Liver (tissue), 9 donors: ENCODE measurements around the gene PCDH9. TPM values are rescaled to one million over a fixed set of nuclear protein-coding genes. Genes with fewer than 3 reads are reported as not detected.

Experiments
- DNase-seq: peaks from one replicate; pipeline ENCODE4 v3.0.0-alpha.2; 2017; ENCODE audit warnings: low spot score
- H3K27ac ChIP-seq, 2 donors: one replicate each; pipeline ENCODE4 v1.7.0; 2013; ENCODE audit warnings: inconsistent platforms in 2 of 2, low read length in 2 of 2, control low read depth in 1 of 2, low read depth in 1 of 2, mild to moderate bottlenecking in 1 of 2
- H3K27me3 ChIP-seq, 4 donors: one replicate each; pipeline versions ENCODE4 v1.6.1 to v1.7.0; 2013; ENCODE audit warnings: low read length in 3 of 4, inconsistent platforms in 1 of 4, mild to moderate bottlenecking in 1 of 4, moderate library complexity in 1 of 4; ENCODE audit not compliant: control insufficient read depth in 4 of 4, insufficient read depth in 4 of 4
- H3K36me3 ChIP-seq, 4 donors: one replicate each; pipeline versions ENCODE4 v1.6.1 to v1.7.0; 2013; ENCODE audit warnings: low read length in 3 of 4, mild to moderate bottlenecking in 3 of 4, low read depth in 1 of 4, moderate library complexity in 1 of 4; ENCODE audit not compliant: control insufficient read depth in 4 of 4, insufficient read depth in 3 of 4
- H3K4me1 ChIP-seq, 4 donors: one replicate each; pipeline versions ENCODE4 v1.6.1 to v1.7.0; 2013; ENCODE audit warnings: low read length in 3 of 4, mild to moderate bottlenecking in 3 of 4, moderate library complexity in 1 of 4; ENCODE audit not compliant: control insufficient read depth in 4 of 4, insufficient read depth in 4 of 4
- H3K4me3 ChIP-seq, 3 donors: one replicate each; pipeline versions ENCODE4 v1.6.1 to v1.7.0; 2013; ENCODE audit warnings: low read length in 3 of 3, control low read depth in 1 of 3, low read depth in 1 of 3, mild to moderate bottlenecking in 1 of 3
- H3K9ac ChIP-seq, 2 donors: one replicate each; pipeline ENCODE4 v1.7.0; 2013; ENCODE audit warnings: low read length in 2 of 2, mild to moderate bottlenecking in 2 of 2, moderate library complexity in 2 of 2, control low read depth in 1 of 2, low read depth in 1 of 2
- H3K9me3 ChIP-seq, 4 donors: one replicate each; pipeline versions ENCODE4 v1.6.1 to v1.7.0; 2013; ENCODE audit warnings: low read length in 3 of 4; ENCODE audit not compliant: control insufficient read depth in 4 of 4
- EGR1 ChIP-seq, 2 donors: IDR thresholded peaks; 2 replicates each; pipeline ENCODE4 v1.6.1; 2016 to 2018; ENCODE audit warnings: antibody characterized with exemption in 2 of 2, low read depth in 2 of 2
- FOXA1 ChIP-seq: IDR thresholded peaks from 2 replicates; pipeline ENCODE4 v1.6.1; 2016; ENCODE audit warnings: antibody characterized with exemption
- FOXA2 ChIP-seq: IDR thresholded peaks from 2 replicates; pipeline ENCODE4 v1.6.1; 2016; ENCODE audit warnings: antibody characterized with exemption
- GABPA ChIP-seq, 2 donors: IDR thresholded peaks in 1 of 2; conservative IDR thresholded peaks in 1 of 2; 2 replicates each; pipeline ENCODE4 v1.6.1; 2016; ENCODE audit warnings: antibody characterized with exemption in 2 of 2, mild to moderate bottlenecking in 1 of 2, moderate library complexity in 1 of 2
- HNF4A ChIP-seq, 2 donors: conservative IDR thresholded peaks; 2 replicates each; pipeline ENCODE4 v1.6.1; 2016; ENCODE audit warnings: antibody characterized with exemption in 2 of 2, mild to moderate bottlenecking in 2 of 2
- HNF4G ChIP-seq: IDR thresholded peaks from 2 replicates; pipeline ENCODE4 v1.6.1; 2016; ENCODE audit warnings: antibody characterized with exemption
- JUND ChIP-seq, 2 donors: IDR thresholded peaks; 2 replicates each; pipeline ENCODE4 v1.6.1; 2016; ENCODE audit warnings: antibody characterized with exemption in 2 of 2
- NR2F2 ChIP-seq: IDR thresholded peaks from 2 replicates; pipeline ENCODE4 v1.6.1; 2016; ENCODE audit warnings: antibody characterized with exemption
- RAD21 ChIP-seq, 2 donors: IDR thresholded peaks; 2 replicates each; pipeline ENCODE4 v1.6.1; 2016; ENCODE audit warnings: antibody characterized with exemption in 2 of 2, mild to moderate bottlenecking in 2 of 2
- RXRA ChIP-seq, 2 donors: IDR thresholded peaks; 2 replicates each; pipeline ENCODE4 v1.6.1; 2017 to 2018; ENCODE audit warnings: antibody characterized with exemption in 2 of 2, mild to moderate bottlenecking in 1 of 2
- SP1 ChIP-seq: IDR thresholded peaks from 2 replicates; pipeline ENCODE4 v1.6.1; 2018; ENCODE audit warnings: antibody characterized with exemption, mild to moderate bottlenecking
- TAF1 ChIP-seq: conservative IDR thresholded peaks from 2 replicates; pipeline ENCODE4 v1.6.1; 2016; ENCODE audit warnings: antibody characterized with exemption, mild to moderate bottlenecking
- YY1 ChIP-seq: IDR thresholded peaks from 2 replicates; pipeline ENCODE4 v1.6.1; 2016; ENCODE audit warnings: antibody characterized with exemption, mild to moderate bottlenecking
- WGBS: extraction: QIAGEN DNeasy Blood & Tissue Kit; methylation state at CpG from one replicate; pipeline ENCODE4 v1.1.7; 2013; 5-methylcytosine and 5-hydroxymethylcytosine counted together
- polyA plus RNA-seq, 2 donors: library from polyadenylated mRNA; stranded (reverse) in 1 of 2; unstranded in 1 of 2; fragments of 200-250 nt in 1 of 2; fragments of >200 nt in 1 of 2; fragmentation: Nextera tagmentation in 1 of 2; extraction: Ambion mirVana in 1 of 2; gene quantifications; one replicate each; pipeline versions ENCODE4 v1.2.1 to v1.2.3, GENCODE V29; 2013 to 2015
- total RNA-seq, 2 donors: library from RNA; depleted of rRNA; stranded (reverse); fragments of >200 nt; gene quantifications; one replicate each; pipeline ENCODE4 v1.2.3, GENCODE V29; 2014
- TF ChIP-seq, protein P1 (sequence below): fragments of 150-350 bp; IDR thresholded peaks from 2 replicates; pipeline ENCODE4 v1.5.1; 2017; ENCODE audit warnings: improper control_type of control experiment, low read depth, low read length; ENCODE audit not compliant: missing input control
- TF ChIP-seq, protein P2 (sequence below): IDR thresholded peaks from 2 replicates; pipeline ENCODE4 v1.6.1; 2016; ENCODE audit warnings: antibody characterized with exemption
- TF ChIP-seq, protein P3 (sequence below): IDR thresholded peaks from 2 replicates; pipeline ENCODE4 v1.6.1; 2016; ENCODE audit warnings: antibody characterized with exemption
- TF ChIP-seq, protein P4 (sequence below): IDR thresholded peaks from 2 replicates; pipeline ENCODE4 v1.6.1; 2016; ENCODE audit warnings: antibody characterized with exemption
- TF ChIP-seq, protein P5 (sequence below): IDR thresholded peaks from 2 replicates; pipeline ENCODE4 v1.6.1; 2016; ENCODE audit warnings: antibody characterized with exemption, mild to moderate bottlenecking
- donor health status: healthy.
- donor health status: healthy.
- donor health status: healthy.
- donor health status: healthy.
- donor health status: healthy.

The PCDH9 gene
- total and polyA plus RNA-seq, 4 donors = 0.90 to 4.0 (median 2.2) TPM

DNA sequence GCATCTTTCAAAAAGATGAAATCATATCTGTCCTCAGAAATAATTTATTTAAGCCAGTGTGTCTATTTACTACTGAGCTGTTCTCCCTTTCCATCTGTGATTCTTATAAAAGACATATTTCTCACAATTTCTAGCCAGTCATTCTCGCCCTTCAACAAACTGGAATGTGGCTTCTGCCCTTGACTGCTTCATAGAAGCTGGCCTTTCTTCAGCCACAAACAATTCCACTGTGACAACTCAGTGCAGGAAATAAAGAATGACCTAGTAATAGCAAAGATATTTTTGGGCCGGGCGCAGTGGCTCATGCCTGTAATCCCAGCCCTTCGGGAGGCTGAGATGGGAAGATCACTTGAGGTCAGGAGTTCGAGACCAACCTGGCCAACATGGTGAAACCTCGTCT lies 655.5 kb downstream of the PCDH9 start:
- no peak for TF ChIP-seq RAD21 (IDR thresholded peaks at IDR 0.05)
- no peak for TF ChIP-seq RXRA (IDR thresholded peaks at IDR 0.05)
- TF ChIP-seq, protein P1, sequence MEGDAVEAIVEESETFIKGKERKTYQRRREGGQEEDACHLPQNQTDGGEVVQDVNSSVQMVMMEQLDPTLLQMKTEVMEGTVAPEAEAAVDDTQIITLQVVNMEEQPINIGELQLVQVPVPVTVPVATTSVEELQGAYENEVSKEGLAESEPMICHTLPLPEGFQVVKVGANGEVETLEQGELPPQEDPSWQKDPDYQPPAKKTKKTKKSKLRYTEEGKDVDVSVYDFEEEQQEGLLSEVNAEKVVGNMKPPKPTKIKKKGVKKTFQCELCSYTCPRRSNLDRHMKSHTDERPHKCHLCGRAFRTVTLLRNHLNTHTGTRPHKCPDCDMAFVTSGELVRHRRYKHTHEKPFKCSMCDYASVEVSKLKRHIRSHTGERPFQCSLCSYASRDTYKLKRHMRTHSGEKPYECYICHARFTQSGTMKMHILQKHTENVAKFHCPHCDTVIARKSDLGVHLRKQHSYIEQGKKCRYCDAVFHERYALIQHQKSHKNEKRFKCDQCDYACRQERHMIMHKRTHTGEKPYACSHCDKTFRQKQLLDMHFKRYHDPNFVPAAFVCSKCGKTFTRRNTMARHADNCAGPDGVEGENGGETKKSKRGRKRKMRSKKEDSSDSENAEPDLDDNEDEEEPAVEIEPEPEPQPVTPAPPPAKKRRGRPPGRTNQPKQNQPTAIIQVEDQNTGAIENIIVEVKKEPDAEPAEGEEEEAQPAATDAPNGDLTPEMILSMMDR = no peak
- TF ChIP-seq HNF4G = no peak
- TF ChIP-seq, protein P2, sequence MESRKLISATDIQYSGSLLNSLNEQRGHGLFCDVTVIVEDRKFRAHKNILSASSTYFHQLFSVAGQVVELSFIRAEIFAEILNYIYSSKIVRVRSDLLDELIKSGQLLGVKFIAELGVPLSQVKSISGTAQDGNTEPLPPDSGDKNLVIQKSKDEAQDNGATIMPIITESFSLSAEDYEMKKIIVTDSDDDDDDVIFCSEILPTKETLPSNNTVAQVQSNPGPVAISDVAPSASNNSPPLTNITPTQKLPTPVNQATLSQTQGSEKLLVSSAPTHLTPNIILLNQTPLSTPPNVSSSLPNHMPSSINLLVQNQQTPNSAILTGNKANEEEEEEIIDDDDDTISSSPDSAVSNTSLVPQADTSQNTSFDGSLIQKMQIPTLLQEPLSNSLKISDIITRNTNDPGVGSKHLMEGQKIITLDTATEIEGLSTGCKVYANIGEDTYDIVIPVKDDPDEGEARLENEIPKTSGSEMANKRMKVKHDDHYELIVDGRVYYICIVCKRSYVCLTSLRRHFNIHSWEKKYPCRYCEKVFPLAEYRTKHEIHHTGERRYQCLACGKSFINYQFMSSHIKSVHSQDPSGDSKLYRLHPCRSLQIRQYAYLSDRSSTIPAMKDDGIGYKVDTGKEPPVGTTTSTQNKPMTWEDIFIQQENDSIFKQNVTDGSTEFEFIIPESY = no peak
- TF ChIP-seq FOXA2 = no peak
- TF ChIP-seq, protein P3, sequence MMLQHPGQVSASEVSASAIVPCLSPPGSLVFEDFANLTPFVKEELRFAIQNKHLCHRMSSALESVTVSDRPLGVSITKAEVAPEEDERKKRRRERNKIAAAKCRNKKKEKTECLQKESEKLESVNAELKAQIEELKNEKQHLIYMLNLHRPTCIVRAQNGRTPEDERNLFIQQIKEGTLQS = no peak
- TF ChIP-seq NR2F2 = no peak
- H3K9me3 ChIP-seq = no peaks in the 10 kb centered on the region
- H3K27ac ChIP-seq = no peak overlapping the region
- 82% methylated on average over 6 of the region's 6 CpGs for WGBS
- DNase-seq = no peak
- no peak overlapping the region for H3K9ac ChIP-seq
- no peak overlapping the region for H3K4me3 ChIP-seq
- H3K36me3 ChIP-seq = no peaks in the 10 kb centered on the region
- H3K27me3 ChIP-seq = no peaks in the 10 kb centered on the region
- H3K4me1 ChIP-seq = no peaks in the 10 kb centered on the region

DNA sequence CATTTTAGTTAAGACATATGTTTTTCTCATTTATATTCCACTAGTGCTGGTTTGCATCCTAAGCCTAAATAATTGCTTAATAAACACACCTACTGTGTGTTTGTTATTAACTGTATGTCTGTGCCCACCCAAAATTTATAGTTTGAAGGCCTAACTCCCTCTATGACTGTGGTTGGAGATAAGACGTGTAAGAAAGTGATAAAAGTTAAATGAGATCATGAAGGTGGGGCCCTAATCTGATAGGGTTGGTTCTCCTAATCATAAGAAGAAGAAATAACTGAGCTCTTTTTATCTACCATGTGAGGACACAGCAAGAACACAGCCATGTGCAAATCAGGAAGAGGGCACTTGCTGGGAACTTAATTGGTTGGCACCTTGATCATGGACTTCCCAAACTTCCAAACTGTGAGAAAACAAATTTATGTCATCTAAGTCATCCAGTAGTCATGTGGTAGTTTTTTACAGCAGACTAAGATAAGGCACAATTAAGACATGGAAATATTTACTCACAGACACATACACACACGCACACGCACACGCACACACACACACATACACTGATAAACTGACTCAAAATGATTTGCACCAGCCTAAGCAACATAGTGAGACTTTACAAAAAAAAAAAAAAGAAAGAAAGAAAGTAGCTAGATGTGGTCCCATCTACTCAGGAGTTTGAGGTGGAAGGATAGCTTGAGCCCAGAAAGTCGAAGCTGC lies 662.1 kb downstream of the PCDH9 start:
- no peaks in the 10 kb centered on the region for H3K27me3 ChIP-seq
- no peak overlapping the region for H3K9ac ChIP-seq
- 84% methylated on average over 5 of the region's 5 CpGs for WGBS
- TF ChIP-seq YY1 (no peak), HNF4G (no peak), FOXA2 (no peak), GABPA (IDR thresholded peaks at IDR 0.05 in 1 of 2, conservative IDR thresholded peaks at IDR 0.05 in 1 of 2) (no peak), NR2F2 (no peak), RXRA (IDR thresholded peaks at IDR 0.05) (no peak), EGR1 (IDR thresholded peaks at IDR 0.05; ENCODE audit: low read depth in 2 of 2) (no peak), RAD21 (IDR thresholded peaks at IDR 0.05) (no peak), TAF1 (no peak), FOXA1 (no peak), SP1 (no peak), HNF4A (conservative IDR thresholded peaks at IDR 0.05) (no peak), JUND (IDR thresholded peaks at IDR 0.05) (no peak)
- TF ChIP-seq, protein P3 = no peak
- TF ChIP-seq, protein P1 = no peak
- TF ChIP-seq, protein P4, sequence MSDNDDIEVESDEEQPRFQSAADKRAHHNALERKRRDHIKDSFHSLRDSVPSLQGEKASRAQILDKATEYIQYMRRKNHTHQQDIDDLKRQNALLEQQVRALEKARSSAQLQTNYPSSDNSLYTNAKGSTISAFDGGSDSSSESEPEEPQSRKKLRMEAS = no peak
- TF ChIP-seq, protein P2 = no peak
- TF ChIP-seq, protein P5, sequence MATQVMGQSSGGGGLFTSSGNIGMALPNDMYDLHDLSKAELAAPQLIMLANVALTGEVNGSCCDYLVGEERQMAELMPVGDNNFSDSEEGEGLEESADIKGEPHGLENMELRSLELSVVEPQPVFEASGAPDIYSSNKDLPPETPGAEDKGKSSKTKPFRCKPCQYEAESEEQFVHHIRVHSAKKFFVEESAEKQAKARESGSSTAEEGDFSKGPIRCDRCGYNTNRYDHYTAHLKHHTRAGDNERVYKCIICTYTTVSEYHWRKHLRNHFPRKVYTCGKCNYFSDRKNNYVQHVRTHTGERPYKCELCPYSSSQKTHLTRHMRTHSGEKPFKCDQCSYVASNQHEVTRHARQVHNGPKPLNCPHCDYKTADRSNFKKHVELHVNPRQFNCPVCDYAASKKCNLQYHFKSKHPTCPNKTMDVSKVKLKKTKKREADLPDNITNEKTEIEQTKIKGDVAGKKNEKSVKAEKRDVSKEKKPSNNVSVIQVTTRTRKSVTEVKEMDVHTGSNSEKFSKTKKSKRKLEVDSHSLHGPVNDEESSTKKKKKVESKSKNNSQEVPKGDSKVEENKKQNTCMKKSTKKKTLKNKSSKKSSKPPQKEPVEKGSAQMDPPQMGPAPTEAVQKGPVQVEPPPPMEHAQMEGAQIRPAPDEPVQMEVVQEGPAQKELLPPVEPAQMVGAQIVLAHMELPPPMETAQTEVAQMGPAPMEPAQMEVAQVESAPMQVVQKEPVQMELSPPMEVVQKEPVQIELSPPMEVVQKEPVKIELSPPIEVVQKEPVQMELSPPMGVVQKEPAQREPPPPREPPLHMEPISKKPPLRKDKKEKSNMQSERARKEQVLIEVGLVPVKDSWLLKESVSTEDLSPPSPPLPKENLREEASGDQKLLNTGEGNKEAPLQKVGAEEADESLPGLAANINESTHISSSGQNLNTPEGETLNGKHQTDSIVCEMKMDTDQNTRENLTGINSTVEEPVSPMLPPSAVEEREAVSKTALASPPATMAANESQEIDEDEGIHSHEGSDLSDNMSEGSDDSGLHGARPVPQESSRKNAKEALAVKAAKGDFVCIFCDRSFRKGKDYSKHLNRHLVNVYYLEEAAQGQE = no peak
- H3K4me3 ChIP-seq = no peak overlapping the region
- no peaks in the 10 kb centered on the region for H3K4me1 ChIP-seq
- H3K9me3 ChIP-seq = no peaks in the 10 kb centered on the region
- no peak for DNase-seq
- no peak overlapping the region for H3K27ac ChIP-seq
- no peaks in the 10 kb centered on the region for H3K36me3 ChIP-seq
